Activated CD8-positive, alpha-beta memory T cell treated with anti-CD3 and anti-CD28 coated beads, Interleukin-2, amount 50 U/mL, for 1 hour (primary cell): ENCODE results near the gene RMND1.
"Not testable (repeated sequence)": the region's sequence is repeated elsewhere in the genome, so short reads cannot be mapped to it uniquely, and the experiment has no call there.

ENCODE experiments used
- DNase-seq: peaks from one replicate; pipeline ENCODE4 v3.0.0-alpha.2; 2020; ENCODE audit errors: extremely low read depth

Gene RMND1

GRCh38 chr6:151452750-151453427, 963 bp upstream of the RMND1 start:
- DNase-seq: no peak

GRCh38 chr6:151451417-151451949, 443 bp downstream of the RMND1 start:
- no peak for DNase-seq

- not testable (repeated sequence) for DNase-seq
Observed at GRCh38 chr6:151450928-151451327, 998 bp downstream of the RMND1 start.

GRCh38 chr6:151448623-151449022, 3.3 kb downstream of the RMND1 start:
- no peak for DNase-seq

GRCh38 chr6:151447237-151447636, 4.7 kb downstream of the RMND1 start:
- no peak for DNase-seq

- DNase-seq: no peak
Observed at GRCh38 chr6:151445482-151445881, 6.4 kb downstream of the RMND1 start.

- no peak for DNase-seq
Observed at GRCh38 chr6:151443911-151444621, 7.9 kb downstream of the RMND1 start.

- DNase-seq: no peak
Observed at GRCh38 chr6:151443454-151443853, 8.5 kb downstream of the RMND1 start.

- DNase-seq: no peak
Observed at GRCh38 chr6:151442371-151442770, 9.6 kb downstream of the RMND1 start.

GRCh38 chr6:151441390-151442166, 10.3 kb downstream of the RMND1 start:
- no peak for DNase-seq

GRCh38 chr6:151440930-151441329, 11.0 kb downstream of the RMND1 start:
- no peak for DNase-seq

- DNase-seq: no peak
Observed at GRCh38 chr6:151440498-151440897, 11.4 kb downstream of the RMND1 start.

- DNase-seq: no peak
Observed at GRCh38 chr6:151437401-151437800, 14.5 kb downstream of the RMND1 start.

- no peak for DNase-seq
Observed at GRCh38 chr6:151436802-151437201, 15.1 kb downstream of the RMND1 start.

- no peak for DNase-seq
Observed at GRCh38 chr6:151436300-151436699, 15.6 kb downstream of the RMND1 start.

GRCh38 chr6:151434369-151434768, 17.6 kb downstream of the RMND1 start:
- no peak for DNase-seq

GRCh38 chr6:151432651-151433050, 19.3 kb downstream of the RMND1 start:
- no peak for DNase-seq

- DNase-seq: no peak
Observed at GRCh38 chr6:151431337-151431736, 20.6 kb downstream of the RMND1 start.

GRCh38 chr6:151430886-151431285, 21.0 kb downstream of the RMND1 start:
- DNase-seq: no peak

GRCh38 chr6:151428093-151428735, 23.7 kb downstream of the RMND1 start:
- DNase-seq: no peak

- DNase-seq: no peak
Observed at GRCh38 chr6:151425561-151425960, 26.4 kb downstream of the RMND1 start.

GRCh38 chr6:151422981-151423380, 28.9 kb downstream of the RMND1 start:
- no peak for DNase-seq
